ENCODE measurements around the gene ISG20L2. TPM values are rescaled to one million over a fixed set of nuclear protein-coding genes. Genes with fewer than 3 reads are reported as not detected.
A peak's percentile ranks its signal among the peaks of the same experiment; 100 is the strongest.

The ISG20L2 gene
- total and polyA plus RNA-seq, 2 experiments from 2014 or later: 16.4 to 22.4 TPM

GRCh38 chr1:156694690-156694962 is 33.9 kb downstream of the ISG20L2 start:
- Histone ChIP-seq H3K9me3 (ENCODE audit: low read depth) (no peaks in the 10 kb centered on the region), H3K4me3 (no peak overlapping the region), H2AFZ (peak overlapping the region; percentile 53), H3K9me2 (replicated peaks; ENCODE audit: insufficient read depth) (no peaks in the 10 kb centered on the region), H3K79me2 (peaks cover 5% of the 10 kb centered on the region), H3K27ac (peak overlapping the region; percentile 96), H4K20me1 (ENCODE audit: insufficient read depth, poor library complexity, severe bottlenecking) (peaks cover under 1% of the 10 kb centered on the region), H3K4me2 (peak overlapping the region; percentile 75), H3K4me1 (ENCODE audit: insufficient read depth) (peaks cover 53% of the 10 kb centered on the region), H3K27me3 (no peaks in the 10 kb centered on the region), H3K36me3 (replicated peaks; ENCODE audit: insufficient read depth, low read depth) (no peaks in the 10 kb centered on the region)
- DNase-seq (ENCODE audit: low spot score): no peak
- 87% methylated on average over 5 of the region's 5 CpGs for WGBS (ENCODE audit: low lambda C conversion rate, missing lambda C conversion rate)
- TF ChIP-seq EZH2 (IDR thresholded peaks at IDR 0.05; ENCODE audit: borderline replicate concordance): no peak
- TF ChIP-seq, protein P1, sequence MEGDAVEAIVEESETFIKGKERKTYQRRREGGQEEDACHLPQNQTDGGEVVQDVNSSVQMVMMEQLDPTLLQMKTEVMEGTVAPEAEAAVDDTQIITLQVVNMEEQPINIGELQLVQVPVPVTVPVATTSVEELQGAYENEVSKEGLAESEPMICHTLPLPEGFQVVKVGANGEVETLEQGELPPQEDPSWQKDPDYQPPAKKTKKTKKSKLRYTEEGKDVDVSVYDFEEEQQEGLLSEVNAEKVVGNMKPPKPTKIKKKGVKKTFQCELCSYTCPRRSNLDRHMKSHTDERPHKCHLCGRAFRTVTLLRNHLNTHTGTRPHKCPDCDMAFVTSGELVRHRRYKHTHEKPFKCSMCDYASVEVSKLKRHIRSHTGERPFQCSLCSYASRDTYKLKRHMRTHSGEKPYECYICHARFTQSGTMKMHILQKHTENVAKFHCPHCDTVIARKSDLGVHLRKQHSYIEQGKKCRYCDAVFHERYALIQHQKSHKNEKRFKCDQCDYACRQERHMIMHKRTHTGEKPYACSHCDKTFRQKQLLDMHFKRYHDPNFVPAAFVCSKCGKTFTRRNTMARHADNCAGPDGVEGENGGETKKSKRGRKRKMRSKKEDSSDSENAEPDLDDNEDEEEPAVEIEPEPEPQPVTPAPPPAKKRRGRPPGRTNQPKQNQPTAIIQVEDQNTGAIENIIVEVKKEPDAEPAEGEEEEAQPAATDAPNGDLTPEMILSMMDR (IDR thresholded peaks at IDR 0.05; ENCODE audit: poor library complexity): no peak
- no peak for TF ChIP-seq EZH2phosphoT487 (IDR thresholded peaks at IDR 0.05; ENCODE audit: low read depth, severe bottlenecking, unreplicated experiment)

DNA sequence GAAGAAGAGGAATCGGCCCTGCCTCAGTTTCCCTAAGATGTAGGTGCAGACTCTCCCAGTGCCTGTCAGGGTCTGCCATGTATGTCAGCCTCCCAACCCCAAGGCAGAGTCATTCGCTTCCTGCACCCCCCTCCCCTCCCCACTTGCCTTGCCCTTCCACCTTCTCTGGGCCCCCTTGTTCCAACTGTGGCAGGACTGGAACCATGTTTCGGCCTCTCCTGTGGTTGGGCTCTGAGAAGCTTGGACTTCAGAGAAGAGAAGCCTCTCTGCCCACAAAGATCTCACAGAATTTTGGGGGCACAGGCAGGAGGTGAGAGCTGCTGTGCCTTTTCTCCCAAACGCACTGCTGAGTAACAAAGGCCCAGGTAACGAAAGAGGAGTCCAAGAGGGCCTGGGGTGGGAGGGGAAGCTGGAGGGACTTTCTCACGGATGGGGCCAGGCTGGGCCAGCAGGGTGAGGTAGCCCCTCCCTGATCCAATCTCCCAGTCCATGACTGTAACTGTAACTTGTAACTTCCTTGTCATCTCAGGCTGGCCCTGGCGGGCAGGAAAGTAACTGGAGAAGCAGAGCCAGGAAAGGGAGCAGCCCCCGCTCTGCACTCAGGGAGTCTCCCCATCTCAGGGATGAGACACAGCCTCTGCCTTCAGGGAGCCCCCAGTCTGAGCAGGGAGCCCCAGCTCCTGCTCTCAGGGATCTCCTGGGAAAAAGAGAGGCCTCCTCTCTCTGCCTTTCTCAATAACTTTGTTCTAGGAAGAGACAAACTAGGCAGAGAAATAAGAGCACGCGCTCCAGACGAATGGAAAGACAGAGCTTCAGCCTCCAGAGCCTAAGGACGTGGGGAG is 34.5 kb downstream of the ISG20L2 start:
- Histone ChIP-seq H3K9me2 (replicated peaks; ENCODE audit: insufficient read depth) (no peaks in the 10 kb centered on the region), H3K9me3 (ENCODE audit: low read depth) (no peaks in the 10 kb centered on the region), H3K4me1 (ENCODE audit: insufficient read depth) (peaks cover 54% of the 10 kb centered on the region), H3K27me3 (no peaks in the 10 kb centered on the region), H2AFZ (peak overlapping the region; percentile 53), H3K79me2 (peaks cover 5% of the 10 kb centered on the region), H4K20me1 (ENCODE audit: insufficient read depth, poor library complexity, severe bottlenecking) (no peaks in the 10 kb centered on the region), H3K4me3 (no peak overlapping the region), H3K36me3 (replicated peaks; ENCODE audit: insufficient read depth, low read depth) (no peaks in the 10 kb centered on the region), H3K27ac (peak overlapping the region; percentile 96), H3K4me2 (peak overlapping the region; percentile 75)
- TF ChIP-seq EZH2 (IDR thresholded peaks at IDR 0.05; ENCODE audit: borderline replicate concordance): no peak
- TF ChIP-seq EZH2phosphoT487 (IDR thresholded peaks at IDR 0.05; ENCODE audit: low read depth, severe bottlenecking, unreplicated experiment): no peak
- TF ChIP-seq, protein P1 (IDR thresholded peaks at IDR 0.05; ENCODE audit: poor library complexity): no peak
- 46% methylated on average over 12 of the region's 12 CpGs for WGBS (ENCODE audit: low lambda C conversion rate, missing lambda C conversion rate)
- DNase-seq (ENCODE audit: low spot score): peak; percentile 69

DNA sequence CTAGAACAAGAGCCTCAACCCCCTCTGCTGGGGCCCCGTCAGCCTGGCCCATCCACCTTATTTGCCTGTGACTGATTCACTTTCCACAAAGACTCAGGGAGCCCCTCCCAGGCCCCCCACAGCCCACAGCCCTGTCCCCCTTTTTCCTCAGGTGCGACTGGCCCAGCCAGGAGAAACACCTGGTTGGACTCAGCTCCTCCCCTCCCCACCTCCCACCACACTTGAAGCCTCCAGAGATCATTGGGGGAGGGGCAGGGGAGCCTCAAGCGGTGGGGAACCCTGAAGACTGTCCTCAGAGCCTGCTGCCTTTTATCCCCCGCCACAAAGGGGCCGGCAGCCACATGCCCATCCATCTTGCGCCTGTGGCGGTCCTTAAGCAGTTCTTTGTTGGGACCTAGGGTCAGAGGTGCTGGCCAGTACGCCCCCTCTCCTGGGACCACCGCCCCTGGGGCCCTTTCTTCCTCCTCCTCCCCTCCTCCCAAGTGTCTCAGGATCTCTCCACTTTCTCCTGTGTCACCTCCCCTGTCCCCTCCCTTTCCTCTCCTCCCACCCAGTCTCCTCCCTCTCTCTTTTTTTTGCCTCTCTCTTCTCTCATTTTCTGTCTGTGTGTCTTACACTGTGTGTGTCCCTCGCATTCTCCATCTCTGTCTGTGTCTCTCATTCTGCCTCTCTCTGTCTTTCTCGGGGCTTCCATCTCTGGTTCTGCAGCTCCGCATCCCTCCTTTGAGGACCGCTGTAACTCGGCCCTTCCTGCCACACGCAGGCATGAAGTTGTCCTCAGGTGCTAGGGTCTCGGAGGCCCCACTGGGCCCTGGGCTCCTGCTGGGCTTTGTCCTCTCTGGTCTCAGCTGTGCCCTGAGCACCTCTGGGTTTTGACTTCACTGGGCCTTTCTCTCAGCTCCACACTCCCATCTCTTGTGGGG is 35.4 kb downstream of the ISG20L2 start:
- Histone ChIP-seq H3K79me2 (peaks cover 5% of the 10 kb centered on the region), H3K9me3 (ENCODE audit: low read depth) (no peaks in the 10 kb centered on the region), H3K27ac (peak overlapping the region; percentile 96), H3K27me3 (no peaks in the 10 kb centered on the region), H3K9me2 (replicated peaks; ENCODE audit: insufficient read depth) (no peaks in the 10 kb centered on the region), H3K4me2 (peak overlapping the region; percentile 75), H3K4me3 (no peak overlapping the region), H3K36me3 (replicated peaks; ENCODE audit: insufficient read depth, low read depth) (no peaks in the 10 kb centered on the region), H2AFZ (no peak overlapping the region), H3K4me1 (ENCODE audit: insufficient read depth) (peaks cover 54% of the 10 kb centered on the region), H4K20me1 (ENCODE audit: insufficient read depth, poor library complexity, severe bottlenecking) (no peaks in the 10 kb centered on the region)
- TF ChIP-seq, protein P1 (IDR thresholded peaks at IDR 0.05; ENCODE audit: poor library complexity): no peak
- TF ChIP-seq EZH2 (IDR thresholded peaks at IDR 0.05; ENCODE audit: borderline replicate concordance): no peak
- no peak for TF ChIP-seq EZH2phosphoT487 (IDR thresholded peaks at IDR 0.05; ENCODE audit: low read depth, severe bottlenecking, unreplicated experiment)
- WGBS (ENCODE audit: low lambda C conversion rate, missing lambda C conversion rate): 29% methylated on average over 11 of the region's 16 CpGs
- peak; percentile 92 for DNase-seq (ENCODE audit: low spot score)

Data from hepatocyte (in vitro differentiated cells).